Gastrocnemius medialis (tissue), 4 donors: ENCODE data around the gene ANKRD27. TPM values are rescaled to one million over a fixed set of nuclear protein-coding genes. Genes with fewer than 3 reads are reported as not detected.

Source experiments
- ATAC-seq, 2 donors: fragments of 150-250 bp; one replicate each; pipeline ENCODE4 v1.9.1; 2016
- DNase-seq, 2 donors: peaks; one replicate each; pipeline ENCODE4 v3.0.0-alpha.2; 2019
- H3K27ac ChIP-seq, 4 donors: fragments of 200-600 bp; sonication (generic); 1 replicate in 1 of 4; 2 replicates in 3 of 4; pipeline ENCODE4 v1.5.1; 2016 to 2018; ENCODE audit warnings: mild to moderate bottlenecking in 2 of 4, moderate library complexity in 1 of 4
- H3K27me3 ChIP-seq, 3 donors: fragments of 200-600 bp; sonication (generic) in 2 of 3; 1 replicate in 1 of 3; 2 replicates in 2 of 3; pipeline versions ENCODE4 v1.5.1 to v1.6.0; 2016 to 2019; ENCODE audit warnings: mild to moderate bottlenecking in 1 of 3, moderate library complexity in 1 of 3
- H3K36me3 ChIP-seq, 2 donors: fragments of 200-600 bp; sonication (generic) in 1 of 2; one replicate each; pipeline ENCODE4 v1.5.1; 2017 to 2018
- H3K4me1 ChIP-seq, 2 donors: fragments of 200-600 bp; sonication (generic) in 1 of 2; one replicate each; pipeline ENCODE4 v1.5.1; 2016 to 2017; ENCODE audit warnings: mild to moderate bottlenecking in 2 of 2
- H3K4me3 ChIP-seq, 4 donors: fragments of 200-600 bp; sonication (generic) in 3 of 4; 1 replicate in 1 of 4; 2 replicates in 3 of 4; pipeline ENCODE4 v1.5.1; 2016 to 2019; ENCODE audit warnings: mild to moderate bottlenecking in 2 of 4
- H3K9me3 ChIP-seq, 3 donors: fragments of 200-600 bp; sonication (generic) in 2 of 3; 1 replicate in 1 of 3; 2 replicates in 2 of 3; pipeline ENCODE4 v1.5.1; 2016 to 2019
- POLR2A ChIP-seq, 2 donors: fragments of 450-650 bp; IDR thresholded peaks; one replicate each; pipeline ENCODE4 v1.6.1; 2017; ENCODE audit warnings: antibody characterized with exemption in 2 of 2, mild to moderate bottlenecking in 2 of 2, moderate library complexity in 2 of 2
- in situ Hi-C, 4 donors: fragments of 200-750 bp; cut with MboI; loops; one replicate each; pipeline versions ENCODE4 v1.15.0 to v1.8.0; 2017; ENCODE audit warnings: low sequenced_read_pairs in 4 of 4
- intact Hi-C: fragments of 100-400 bp; cut with DNase I; formaldehyde crosslinking; loops from one replicate; pipeline ENCODE4 v1.15.1; 2023; ENCODE audit warnings: low total_unique reads
- total RNA-seq, 4 donors: library from RNA; depleted of rRNA; stranded (reverse); fragments of >200 nt; gene quantifications; one replicate each; pipeline versions ENCODE4 v1.1.0 to v1.2.3, GENCODE V29; 2016
- TF ChIP-seq, protein P1 (sequence below), 5 experiments: fragments of 450-650 bp in 3 of 5; fragments of 200-600 bp in 2 of 5; sonication (generic) in 2 of 5; IDR thresholded peaks in 4 of 5; conservative IDR thresholded peaks in 1 of 5; 1 replicate in 4 of 5; 2 replicates in 1 of 5; pipeline ENCODE4 v1.5.1; 2016 to 2019; ENCODE audit warnings: antibody characterized with exemption in 5 of 5, mild to moderate bottlenecking in 3 of 5, moderate library complexity in 3 of 5

ANKRD27 gene
- total RNA-seq, 4 donors from 2014 or later, result 36.4 to 78.3 (median 53.5) TPM

DNA sequence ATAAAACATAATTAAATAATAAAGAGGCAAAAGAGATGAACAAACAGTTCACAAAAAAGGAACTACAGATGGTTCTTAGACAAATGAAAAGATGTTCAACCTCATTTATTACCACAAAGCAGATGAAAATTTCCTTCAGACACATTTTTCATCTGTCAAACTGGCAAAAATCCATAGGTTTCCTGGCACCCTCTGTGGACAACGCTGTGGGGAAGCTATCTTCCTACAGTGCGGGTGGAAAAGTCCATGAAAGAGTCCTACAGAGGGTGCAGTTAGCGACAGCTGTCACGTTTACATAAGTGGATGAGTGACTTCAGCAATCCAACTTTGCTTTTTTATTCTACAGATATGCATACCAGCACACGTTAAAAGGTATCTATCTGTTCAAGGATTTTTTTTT, 124.3 kb downstream of the ANKRD27 start:
- no peak for TF ChIP-seq POLR2A (IDR thresholded peaks at IDR 0.05)
- TF ChIP-seq, protein P1, sequence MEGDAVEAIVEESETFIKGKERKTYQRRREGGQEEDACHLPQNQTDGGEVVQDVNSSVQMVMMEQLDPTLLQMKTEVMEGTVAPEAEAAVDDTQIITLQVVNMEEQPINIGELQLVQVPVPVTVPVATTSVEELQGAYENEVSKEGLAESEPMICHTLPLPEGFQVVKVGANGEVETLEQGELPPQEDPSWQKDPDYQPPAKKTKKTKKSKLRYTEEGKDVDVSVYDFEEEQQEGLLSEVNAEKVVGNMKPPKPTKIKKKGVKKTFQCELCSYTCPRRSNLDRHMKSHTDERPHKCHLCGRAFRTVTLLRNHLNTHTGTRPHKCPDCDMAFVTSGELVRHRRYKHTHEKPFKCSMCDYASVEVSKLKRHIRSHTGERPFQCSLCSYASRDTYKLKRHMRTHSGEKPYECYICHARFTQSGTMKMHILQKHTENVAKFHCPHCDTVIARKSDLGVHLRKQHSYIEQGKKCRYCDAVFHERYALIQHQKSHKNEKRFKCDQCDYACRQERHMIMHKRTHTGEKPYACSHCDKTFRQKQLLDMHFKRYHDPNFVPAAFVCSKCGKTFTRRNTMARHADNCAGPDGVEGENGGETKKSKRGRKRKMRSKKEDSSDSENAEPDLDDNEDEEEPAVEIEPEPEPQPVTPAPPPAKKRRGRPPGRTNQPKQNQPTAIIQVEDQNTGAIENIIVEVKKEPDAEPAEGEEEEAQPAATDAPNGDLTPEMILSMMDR (IDR thresholded peaks at IDR 0.05 in 4 of 5, conservative IDR thresholded peaks at IDR 0.05 in 1 of 5), result no peak
- Histone ChIP-seq H3K27me3 (no peaks in the 10 kb centered on the region), H3K9me3 (no peaks in the 10 kb centered on the region), H3K27ac (no peak overlapping the region), H3K4me3 (no peak overlapping the region), H3K4me1 (no peaks in the 10 kb centered on the region), H3K36me3 (no peaks in the 10 kb centered on the region)
- no peak for DNase-seq
- ATAC-seq, result no peak
- intact Hi-C loops, result no loop called here
- in situ Hi-C loops, result loop anchor here in 3 of 4 donors (25.0 kb wide), 1 partner anchor 238 kb away; no protein-coding TSS in a partner anchor

Other genes starting within 250 kb of the ANKRD27 start
- 100 to 1,000 TPM; 121 to 201 (median 170) TPM for gene PDCD5, start 94.0 kb downstream of the ANKRD27 start, total RNA-seq
- gene RGS9BP, start 668 bp upstream of the ANKRD27 start, total RNA-seq, result 10 to 100 TPM in 1 of 4 donors, 1 to 10 TPM in 3; 3.9 to 10.6 (median 6.0) TPM
- 10 to 100 TPM; 28.8 to 34.8 (median 29.2) TPM for gene NUDT19, start 16.6 kb upstream of the ANKRD27 start, total RNA-seq
- gene TDRD12, start 44.6 kb upstream of the ANKRD27 start, total RNA-seq, result 1 to 10 TPM in 1 of 4 donors, under 1 TPM in 3; 0.10 to 1.0 (median 0.37) TPM
- under 1 TPM in 1 of 4 donors, not detected in 3; 0.44 TPM for gene SLC7A9, start 194.6 kb upstream of the ANKRD27 start, total RNA-seq